Activated CD4-positive, CD25-positive, alpha-beta regulatory T cell treated with anti-CD3 and anti-CD28 coated beads, Interleukin-2, amount 50 U/mL, for 24 hours (primary cell): ENCODE measurements around the gene KIF4A.
"Not testable (repeated sequence)": the region's sequence is repeated elsewhere in the genome, so short reads cannot be mapped to it uniquely, and the experiment has no call there.

Experiments used
- ATAC-seq, 2 donors: fragments of 150-1000 bp; cut with Tn5 transposase; one replicate each; pipeline ENCODE4 v1.10.0; 2021; ENCODE audit warnings: mild to moderate bottlenecking in 1 of 2, moderate library complexity in 1 of 2

The KIF4A gene, protein sequence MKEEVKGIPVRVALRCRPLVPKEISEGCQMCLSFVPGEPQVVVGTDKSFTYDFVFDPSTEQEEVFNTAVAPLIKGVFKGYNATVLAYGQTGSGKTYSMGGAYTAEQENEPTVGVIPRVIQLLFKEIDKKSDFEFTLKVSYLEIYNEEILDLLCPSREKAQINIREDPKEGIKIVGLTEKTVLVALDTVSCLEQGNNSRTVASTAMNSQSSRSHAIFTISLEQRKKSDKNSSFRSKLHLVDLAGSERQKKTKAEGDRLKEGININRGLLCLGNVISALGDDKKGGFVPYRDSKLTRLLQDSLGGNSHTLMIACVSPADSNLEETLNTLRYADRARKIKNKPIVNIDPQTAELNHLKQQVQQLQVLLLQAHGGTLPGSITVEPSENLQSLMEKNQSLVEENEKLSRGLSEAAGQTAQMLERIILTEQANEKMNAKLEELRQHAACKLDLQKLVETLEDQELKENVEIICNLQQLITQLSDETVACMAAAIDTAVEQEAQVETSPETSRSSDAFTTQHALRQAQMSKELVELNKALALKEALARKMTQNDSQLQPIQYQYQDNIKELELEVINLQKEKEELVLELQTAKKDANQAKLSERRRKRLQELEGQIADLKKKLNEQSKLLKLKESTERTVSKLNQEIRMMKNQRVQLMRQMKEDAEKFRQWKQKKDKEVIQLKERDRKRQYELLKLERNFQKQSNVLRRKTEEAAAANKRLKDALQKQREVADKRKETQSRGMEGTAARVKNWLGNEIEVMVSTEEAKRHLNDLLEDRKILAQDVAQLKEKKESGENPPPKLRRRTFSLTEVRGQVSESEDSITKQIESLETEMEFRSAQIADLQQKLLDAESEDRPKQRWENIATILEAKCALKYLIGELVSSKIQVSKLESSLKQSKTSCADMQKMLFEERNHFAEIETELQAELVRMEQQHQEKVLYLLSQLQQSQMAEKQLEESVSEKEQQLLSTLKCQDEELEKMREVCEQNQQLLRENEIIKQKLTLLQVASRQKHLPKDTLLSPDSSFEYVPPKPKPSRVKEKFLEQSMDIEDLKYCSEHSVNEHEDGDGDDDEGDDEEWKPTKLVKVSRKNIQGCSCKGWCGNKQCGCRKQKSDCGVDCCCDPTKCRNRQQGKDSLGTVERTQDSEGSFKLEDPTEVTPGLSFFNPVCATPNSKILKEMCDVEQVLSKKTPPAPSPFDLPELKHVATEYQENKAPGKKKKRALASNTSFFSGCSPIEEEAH

DNA sequence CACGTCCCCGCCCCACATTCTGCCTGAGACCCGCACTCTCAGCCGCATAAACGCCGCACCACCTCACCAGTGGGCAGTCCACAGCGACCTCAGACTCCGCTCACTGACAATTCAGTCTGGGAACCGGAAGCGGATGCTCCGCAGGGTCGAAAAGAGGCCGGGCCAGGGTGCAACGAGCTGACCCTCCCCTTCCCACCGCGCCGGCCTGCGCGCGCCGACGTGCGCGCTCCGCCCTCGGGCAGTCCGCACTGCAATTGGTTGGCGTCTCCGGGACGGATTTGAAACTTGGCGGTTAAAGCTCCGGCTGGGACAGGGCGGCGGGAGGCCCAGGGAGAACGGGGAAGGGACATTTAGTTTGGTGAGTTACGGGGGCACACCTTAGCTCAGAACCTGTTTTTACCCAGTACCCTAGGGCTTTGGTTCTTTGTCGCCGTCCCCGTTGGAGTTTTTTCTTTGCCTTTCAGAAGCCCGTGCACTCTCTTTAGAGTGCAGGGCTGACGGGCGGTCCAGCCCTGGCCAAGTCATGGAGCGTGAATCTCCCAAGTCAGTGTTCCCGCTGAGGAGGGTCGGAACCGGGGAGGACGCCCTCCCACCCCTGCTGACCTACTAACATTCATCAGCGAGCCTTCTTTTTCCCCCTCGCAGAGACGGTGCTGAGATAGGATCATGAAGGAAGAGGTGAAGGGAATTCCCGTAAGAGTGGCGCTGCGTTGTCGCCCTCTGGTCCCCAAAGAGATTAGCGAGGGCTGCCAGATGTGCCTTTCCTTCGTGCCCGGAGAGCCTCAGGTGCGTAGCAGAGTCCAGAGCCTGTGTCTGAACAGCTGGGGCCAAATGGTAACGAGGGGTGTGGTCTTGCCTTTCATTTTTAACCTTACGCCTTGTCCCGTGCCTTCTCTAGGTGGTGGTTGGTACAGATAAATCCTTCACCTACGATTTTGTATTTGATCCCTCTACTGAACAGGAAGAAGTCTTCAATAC is at the start of gene KIF4A, which contains the start of gene PDZD11:
KIF4A (plus strand) TSS at position 312 of the 978 bp plus-strand sequence; CDS start at position 667, 355 bp downstream.
PDZD11 (minus strand) TSS at position 135 of the 978 bp plus-strand sequence. CDS start 586 bp downstream, outside the sequence.
- peak; percentile 99 to 100 for ATAC-seq

DNA sequence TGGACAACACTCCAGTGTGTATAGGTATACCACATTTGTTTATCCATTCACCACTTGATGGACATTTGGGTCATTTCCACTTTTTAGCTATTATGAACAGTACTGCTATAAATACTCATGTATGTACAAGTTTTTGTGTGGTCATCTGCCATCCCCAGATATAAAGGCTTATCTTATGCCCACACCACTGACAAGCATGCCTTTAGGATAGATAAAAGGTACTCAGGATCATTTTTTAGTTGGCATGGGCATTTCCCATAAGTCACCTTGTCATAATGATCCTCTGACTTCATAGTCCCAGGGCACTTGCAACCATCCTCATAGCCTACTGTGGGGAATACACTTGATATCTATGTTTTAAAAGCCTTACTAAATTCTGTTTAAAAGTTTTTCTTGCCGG is 49.2 kb upstream of the KIF4A start:
- ATAC-seq = no peak

DNA sequence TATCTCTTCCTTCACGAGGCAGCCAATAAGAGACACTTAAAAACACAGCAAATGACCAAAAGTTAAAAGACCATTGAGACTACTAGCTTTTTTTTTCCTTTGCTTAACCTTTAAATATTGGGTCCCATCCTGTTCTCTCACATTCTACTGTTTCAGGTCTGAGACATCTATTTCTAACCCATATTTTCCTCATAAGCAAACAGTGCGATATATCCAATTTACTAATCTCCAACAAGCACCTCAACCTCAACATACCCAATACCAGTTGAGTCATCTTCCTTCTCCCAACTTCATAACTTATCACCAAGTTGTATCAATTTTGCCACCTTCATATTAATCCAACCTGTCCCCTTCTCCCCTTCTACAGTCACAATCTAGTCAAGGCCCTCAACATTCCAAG is 48.4 kb upstream of the KIF4A start:
- no peak for ATAC-seq

DNA sequence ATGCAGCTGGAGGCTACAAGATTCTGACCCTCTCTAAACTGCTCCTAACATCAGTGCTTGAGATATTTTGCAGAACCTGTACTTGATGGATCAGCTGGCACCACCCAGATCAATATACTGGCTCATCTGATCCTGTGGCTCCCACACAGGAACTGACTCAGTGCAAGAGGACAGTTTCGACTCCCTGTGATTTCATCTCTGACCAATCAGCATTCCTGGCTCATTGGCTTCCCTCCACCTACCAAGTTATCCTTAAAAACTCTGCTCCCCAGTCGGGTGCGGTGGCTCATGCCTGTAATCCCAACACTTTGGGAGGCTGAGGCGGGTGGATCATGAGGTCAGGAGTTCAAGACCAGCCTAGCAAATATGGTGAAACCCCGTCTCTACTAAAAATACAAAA is 46.3 kb upstream of the KIF4A start:
- ATAC-seq = not testable (repeated sequence)

DNA sequence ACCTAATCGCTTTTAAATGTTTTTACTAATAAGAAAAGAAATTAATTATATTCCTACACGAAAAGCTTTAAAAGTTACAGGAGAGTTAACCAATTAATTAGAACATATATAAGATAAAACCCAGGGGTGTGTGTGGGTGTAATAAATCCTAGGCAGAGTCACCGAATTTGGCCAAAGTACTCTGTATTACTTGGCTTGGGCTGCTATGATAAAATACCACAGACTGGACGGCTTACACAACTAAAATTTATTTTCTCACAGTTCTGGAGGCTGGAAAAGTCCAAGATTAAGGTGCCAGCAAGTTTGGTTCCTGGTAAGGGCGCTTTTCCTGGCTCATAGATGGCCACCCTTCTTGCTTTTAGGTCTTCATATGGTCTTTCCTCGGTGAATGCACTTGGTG is 45.0 kb upstream of the KIF4A start:
- ATAC-seq = no peak

DNA sequence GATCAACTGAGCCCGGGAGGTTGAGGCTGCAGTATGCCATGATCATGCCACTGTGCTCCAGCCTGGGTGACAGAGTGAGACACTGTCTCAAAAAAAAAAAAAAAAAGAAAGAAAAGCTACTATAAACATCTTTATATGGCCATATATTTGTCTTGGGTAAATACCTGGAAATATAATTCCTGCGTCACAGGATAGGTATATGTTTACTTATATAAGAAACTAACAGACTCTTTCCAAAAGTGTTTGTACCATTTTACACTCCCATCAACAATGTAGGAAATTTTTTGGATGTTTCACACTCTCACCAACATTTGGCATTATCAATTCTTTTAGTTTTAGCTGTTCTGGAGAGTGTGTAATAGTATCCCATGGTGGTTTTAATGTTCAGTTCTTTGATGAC is 42.7 kb upstream of the KIF4A start:
- ATAC-seq = no peak

DNA sequence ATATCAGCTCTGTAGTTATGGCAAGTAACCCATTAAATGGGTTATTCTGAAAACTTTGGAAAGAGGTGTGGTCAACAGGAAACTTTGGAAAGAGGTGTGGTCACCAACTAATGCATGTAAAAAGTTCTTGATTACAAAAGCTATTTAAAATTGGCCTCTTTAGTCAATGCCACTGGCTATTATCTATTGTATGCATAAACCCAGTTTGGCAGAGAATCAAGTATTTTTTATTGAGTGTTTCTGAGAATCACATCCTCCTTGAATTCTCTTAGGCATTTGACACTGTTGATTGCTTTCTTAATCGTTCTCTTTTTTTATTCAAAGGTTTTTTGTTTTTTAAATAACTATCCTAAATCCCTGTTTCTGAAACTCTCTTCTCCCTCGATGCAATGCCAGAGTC is 37.4 kb upstream of the KIF4A start:
- ATAC-seq = no peak

DNA sequence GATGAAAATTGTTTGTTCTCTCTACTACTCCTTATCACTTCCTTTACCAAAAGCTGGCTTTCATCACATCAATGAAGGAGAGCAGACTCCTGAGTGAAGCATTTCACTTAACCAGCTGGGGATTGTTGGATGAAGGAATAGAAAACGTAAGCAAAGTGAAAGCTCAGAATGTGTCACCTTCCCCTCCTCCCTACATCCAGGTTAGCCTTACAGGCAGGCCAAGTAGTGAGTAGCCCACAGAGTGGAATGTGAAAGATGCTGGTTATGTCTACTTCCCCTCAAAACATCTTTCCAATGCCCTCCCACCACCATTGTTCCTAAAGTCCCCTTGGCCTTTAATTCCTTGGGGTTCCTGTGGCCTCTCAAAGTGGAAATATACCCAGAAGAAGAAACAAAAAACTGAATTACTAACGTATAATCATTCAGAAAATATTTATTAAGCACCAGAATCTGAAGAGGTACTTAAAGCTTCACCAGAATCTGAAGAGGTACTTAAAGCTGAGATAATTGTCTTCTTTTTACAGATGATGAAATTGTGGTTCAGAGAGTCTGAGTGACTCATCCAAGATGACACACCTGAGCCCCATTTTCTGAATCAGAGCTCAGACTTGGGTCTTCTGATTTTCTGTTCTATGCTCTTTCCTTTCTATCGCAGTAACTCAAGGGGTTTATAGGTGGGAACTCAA is 36.4 kb upstream of the KIF4A start:
- ATAC-seq = peak; percentile 70 to 79

DNA sequence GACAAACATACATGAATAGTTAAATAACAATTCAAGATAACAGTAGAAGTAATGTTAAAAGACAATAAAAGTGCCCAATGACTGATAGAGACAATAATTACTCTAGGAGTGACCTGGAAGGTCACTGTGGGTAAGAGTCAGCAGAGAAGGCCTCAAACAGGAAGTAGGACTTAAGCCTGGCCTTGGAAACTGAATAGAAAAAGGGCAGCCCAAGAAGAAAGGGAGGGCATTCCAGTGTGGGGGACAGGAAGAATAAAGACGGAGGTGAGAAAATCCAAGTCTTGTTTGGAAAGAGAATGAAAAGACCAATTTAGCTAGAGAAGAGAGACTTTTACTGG is 35.9 kb upstream of the KIF4A start:
- peak in 1 of 2 donors; percentile 17 for ATAC-seq

DNA sequence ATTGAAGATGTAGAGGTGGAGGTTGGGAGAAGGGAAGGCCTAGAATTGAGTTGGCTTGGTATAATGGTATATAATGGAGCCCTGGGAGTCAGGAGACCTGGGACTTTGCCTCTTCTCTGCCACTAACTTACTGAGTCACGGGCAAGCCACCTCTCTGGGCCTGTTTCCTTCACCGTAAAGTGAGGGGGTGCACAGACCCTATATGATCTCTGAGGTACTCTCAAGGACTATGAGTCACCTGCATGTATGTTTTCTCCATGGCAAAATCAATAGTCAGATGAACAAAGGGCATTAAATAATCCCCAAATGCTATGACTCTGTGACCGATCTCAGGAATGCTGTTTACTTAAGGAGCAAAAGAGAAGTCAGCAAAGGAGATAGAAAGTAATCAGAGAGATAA is 35.0 kb upstream of the KIF4A start:
- no peak for ATAC-seq

DNA sequence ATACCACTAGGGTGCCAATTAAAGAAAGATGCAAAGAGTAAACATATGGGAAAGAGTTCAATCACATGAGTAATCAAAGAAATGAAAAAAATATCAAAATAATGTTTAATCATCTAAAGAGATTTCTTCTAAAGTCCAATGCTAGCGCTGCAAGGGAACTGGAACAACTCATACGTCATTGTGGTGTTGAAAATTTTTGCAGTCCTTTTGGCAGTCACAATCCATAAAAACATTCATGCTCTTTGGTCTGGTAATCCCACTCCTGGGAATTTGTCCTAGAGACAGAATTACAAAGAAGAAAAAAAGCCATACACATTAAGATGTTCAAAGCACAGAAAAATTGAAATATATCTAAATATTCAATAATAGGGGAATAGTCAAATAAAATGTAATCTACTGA is 34.5 kb upstream of the KIF4A start:
- no peak for ATAC-seq

DNA sequence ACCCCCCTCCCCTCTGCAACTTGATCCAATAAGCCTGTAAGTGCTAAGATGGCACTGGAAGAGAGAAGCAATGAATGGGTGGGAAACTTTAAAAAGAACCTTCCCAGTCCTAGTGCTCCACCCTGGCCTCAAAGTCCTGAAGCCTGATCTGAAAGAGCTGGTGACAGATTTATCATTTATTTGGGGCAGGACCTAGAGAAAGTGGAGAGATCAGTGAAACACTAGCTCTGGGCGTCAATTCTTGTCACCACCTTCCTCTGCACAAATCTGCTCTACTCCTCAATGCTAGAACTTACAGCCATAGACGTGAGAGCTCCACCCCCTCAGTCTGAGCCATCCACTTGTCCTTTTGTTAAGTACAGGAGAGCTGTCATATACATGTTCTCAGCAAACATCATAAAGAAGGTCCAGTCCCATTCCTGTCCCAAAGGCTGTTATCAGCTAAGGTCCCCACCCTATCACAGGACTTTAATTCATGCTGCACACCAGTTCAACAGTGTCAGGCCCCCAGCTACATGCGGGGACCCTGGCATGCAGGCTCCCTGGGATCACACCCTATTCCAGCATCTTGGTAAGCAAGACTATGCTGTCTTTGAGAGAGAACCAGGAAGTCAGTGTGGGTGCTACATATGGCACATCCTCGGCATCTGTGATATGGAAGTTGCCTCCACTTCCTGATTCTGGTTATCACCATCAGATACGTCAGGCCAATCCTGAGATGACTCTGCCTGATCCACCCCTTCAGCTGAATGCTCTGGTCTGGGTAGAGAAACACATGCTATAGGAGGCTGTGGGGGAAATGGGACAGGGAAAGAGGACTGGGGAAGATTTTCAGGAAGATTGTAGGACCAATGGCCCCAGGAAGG is 32.2 kb upstream of the KIF4A start:
- ATAC-seq = no peak

DNA sequence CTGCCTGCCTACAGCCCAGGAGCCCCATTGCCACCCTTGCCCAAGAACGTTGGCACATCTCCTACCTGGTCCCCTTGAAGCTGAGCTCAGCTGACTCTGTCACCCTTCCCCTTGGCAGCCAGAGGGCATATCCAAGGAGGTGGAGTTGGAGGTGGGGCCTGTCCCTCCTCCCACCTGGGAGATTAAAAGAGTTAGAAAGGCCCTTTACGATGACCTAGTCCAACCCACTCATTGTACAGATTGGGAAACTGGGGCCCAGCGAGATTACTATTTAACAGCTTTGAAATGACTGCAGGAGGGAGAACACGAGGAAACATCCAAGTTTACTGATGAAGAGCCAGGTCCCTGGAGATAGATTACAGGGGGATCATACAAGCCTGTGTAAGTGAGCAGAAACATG is 29.8 kb upstream of the KIF4A start, which contains the start of gene P2RY4:
P2RY4 (minus strand) TSS at position 101 of the 400 bp plus-strand sequence. CDS start 580 bp downstream, outside the sequence.
- no peak for ATAC-seq

DNA sequence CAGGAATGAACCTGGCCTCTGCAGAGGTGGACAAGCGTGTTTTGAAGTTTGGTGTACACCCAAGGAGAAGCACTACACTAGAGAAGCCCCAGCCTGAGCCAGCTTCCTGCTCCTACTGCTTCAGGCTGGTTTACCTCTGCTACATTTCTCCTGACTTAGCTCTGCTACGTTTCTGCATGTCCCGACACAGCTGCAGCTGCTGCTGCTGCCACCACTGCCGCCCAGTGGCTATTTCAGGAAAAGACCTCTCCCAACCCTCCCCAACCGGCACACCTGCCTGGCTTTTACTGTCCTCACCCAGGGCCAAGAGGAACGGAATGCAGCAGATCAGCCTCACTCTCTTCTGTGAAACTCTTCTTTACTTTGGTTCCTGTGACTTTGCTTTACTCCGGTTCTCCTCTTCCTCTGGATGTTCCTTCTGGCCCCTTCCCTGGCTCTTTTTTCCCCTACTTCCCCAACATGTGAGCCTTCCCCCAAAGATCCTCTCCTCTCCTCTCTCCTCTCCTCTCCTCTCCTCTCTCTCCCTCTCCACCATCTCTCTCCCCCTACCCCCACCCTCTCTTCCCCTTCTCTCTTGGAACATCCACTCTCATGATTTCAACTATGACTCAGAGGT is 26.8 kb upstream of the KIF4A start:
- no peak for ATAC-seq

DNA sequence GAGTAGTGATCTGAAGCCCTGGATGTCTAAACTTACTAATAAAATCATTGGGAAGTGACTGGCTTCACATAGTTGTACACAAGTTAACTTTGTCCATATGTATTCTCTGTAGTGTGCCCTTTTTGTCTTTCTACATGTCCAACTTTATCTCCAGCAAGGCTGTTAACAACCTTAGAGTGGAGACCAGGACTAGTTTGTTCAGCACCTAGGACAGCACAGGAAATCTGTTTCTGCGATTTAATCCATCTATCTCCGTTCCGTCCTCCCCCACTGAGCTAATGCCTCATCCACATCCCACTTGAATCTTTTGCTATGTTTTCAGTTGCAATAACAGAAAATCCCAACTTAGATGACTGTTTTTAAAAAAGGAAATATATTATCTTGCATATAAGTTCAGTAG is 25.1 kb upstream of the KIF4A start:
- no peak for ATAC-seq

DNA sequence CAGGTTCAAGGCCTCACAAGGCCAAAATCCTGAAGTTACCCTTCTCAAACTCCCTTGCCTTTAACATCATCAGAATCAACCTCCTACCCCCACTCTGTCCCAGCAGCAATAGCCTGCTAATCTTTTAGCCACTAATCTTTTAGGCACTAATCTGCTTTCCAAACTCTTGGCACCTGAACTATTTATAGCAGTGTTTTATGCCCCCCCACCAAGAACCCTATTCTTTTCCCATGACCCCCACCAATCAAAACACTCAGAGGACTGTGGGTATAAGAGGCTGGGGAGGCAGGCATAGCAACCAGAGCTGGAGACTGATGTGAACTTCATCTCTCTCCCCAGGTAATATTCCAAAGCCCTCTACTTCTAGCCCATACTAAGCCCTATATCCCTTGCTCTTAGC is 21.9 kb upstream of the KIF4A start, which contains the start of gene ARR3:
ARR3 (plus strand) TSS at position 301 of the 400 bp plus-strand sequence. CDS start 1,052 bp downstream, outside the sequence.
- ATAC-seq = no peak

DNA sequence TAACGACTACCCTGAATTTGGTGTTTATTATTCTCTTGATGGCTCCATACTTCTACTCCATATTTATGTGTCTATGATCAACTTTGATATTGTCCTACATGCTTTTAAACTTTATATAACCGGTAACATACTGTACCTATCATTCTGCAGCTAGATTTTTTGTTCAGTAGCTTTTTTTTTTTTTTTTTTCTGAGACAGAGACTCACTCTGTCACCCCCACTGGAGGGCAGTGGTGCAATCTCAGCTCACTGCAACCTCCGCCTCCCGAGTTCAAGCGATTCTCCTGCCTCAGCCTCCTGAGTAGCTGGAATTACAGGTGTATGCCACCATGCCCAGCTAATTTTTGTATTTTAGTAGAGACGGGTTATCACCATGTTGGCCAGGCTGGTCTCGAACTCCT is 15.9 kb upstream of the KIF4A start:
- not testable (repeated sequence) for ATAC-seq

DNA sequence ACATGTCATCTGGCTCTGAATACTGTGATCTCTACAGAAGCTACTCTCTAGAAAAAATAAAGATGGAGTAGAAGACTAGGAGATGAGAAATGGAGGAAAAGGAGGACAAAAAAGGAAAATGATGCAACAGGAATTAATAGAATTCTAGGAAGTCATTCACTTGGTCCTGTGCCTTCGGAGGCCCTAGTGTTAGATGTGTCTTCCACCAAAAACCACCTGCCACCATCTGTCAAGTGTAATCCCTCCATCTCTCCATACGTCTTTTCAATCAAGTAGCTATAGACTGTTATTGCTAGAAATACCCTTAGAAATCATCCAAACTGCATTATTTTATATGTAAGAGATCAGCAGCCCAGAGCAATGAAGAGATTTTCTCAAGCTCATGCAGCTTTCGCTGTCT is 10.8 kb upstream of the KIF4A start:
- ATAC-seq = no peak

DNA sequence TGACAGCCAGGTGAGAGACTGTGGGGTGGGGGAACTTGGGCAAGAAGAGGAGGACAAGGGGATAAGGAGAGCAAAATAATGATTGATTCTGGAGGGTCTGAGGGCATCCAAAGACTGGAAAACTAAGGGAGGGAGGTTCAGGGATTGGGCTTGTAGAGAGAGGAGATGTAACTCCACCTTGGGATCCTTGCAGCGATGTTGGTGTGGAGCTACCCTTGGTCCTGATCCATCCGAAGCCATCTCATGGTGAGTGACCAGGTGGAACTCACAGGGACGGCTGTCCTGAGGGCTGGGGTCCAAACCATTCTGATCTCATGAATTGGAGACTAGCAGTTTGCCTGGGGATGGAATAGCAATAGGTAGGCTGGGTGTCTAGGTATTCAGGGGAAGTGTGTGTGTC is 9.3 kb upstream of the KIF4A start:
- no peak for ATAC-seq
